HTR-8/SVneo (cell line): Measurements from ENCODE around the gene WFIKKN2.
"Not testable (repeated sequence)": the region's sequence is repeated elsewhere in the genome, so short reads cannot be mapped to it uniquely, and the experiment has no call there.

Experiments used
- DNase-seq: peaks from one replicate; pipeline ENCODE4 v3.0.0; 2011; ENCODE audit warnings: low spot score, mixed read lengths; ENCODE audit not compliant: insufficient read length
- FAIRE-seq: peaks from 2 replicates; lab custom pipeline; 2011; peaks lifted over from hg19 to GRCh38; lab: Jason Lieb, UNC

The WFIKKN2 gene

DNA sequence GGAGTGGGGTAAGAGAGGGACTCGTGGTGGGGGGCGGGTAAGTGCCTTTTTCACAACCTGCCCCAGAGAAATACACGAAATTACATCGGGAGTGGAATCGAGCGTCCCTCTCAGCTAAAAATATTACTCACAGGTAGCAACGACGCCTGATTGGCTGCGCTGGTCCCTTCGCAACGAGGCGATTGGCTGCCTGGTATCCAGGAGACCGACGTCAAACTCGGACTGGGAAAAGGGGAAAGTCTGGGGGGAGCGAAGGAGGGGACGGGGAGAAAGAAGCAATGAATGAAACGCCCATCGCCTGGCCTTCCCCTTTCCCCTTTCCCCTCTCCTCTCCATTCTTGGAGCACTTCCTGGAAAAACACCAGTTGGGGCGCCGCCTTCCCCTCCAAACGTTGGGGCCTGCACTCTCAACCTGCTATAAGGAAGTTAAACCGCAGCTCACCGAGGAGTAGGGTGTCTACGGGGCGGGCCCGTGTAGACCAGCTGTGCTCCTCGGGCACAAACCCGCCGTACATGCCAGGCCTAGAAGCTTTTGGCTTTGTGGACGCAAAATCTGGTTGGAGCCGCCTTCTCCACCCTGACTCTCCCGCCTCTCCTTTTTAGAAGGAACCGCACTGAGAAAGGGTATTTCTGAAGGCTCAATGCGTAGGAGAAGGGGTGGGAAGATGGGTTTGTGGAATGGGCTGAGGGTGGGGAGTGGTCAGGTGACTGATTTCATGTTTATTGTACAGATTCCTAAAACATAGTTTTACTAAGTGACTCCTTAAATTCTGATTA lies 32.2 kb downstream of the WFIKKN2 start:
- peak; percentile 98 for DNase-seq
- FAIRE-seq = peak; percentile 93

DNA sequence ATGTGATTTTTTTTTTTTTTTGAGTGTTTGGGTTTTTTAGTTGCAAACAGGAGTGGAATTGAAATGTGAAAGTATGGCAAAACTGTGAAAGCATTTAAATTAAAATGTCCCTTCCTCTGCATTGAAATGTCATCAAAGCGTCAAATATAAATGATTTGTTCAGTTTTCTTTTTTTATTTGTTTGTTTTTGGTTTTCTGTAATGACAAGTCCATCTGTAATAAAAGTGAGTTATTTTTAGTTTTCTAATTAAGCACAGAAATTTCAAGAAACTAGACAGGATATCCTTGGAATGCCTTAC lies 32.7 kb downstream of the WFIKKN2 start:
- no peak for FAIRE-seq
- DNase-seq = no peak

DNA sequence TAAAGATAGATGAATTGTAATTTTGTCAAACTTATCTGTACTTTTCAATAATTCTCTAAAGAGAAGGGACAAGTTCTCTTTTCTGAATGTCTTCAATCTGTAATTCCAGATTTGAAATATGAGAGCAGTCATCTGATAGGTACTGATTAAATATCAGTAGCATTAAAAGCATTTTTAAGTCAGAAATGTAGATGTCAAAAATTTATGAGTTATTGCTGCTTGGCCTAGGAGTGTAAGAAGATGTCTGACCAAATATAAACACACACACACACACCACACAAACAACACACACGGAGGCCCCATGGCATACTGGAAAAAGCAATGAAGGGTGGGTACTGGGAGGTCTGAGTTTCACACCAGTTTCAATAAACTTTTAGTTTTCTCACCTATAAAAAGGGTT lies 33.2 kb downstream of the WFIKKN2 start:
- DNase-seq (no peak), FAIRE-seq (no peak)

DNA sequence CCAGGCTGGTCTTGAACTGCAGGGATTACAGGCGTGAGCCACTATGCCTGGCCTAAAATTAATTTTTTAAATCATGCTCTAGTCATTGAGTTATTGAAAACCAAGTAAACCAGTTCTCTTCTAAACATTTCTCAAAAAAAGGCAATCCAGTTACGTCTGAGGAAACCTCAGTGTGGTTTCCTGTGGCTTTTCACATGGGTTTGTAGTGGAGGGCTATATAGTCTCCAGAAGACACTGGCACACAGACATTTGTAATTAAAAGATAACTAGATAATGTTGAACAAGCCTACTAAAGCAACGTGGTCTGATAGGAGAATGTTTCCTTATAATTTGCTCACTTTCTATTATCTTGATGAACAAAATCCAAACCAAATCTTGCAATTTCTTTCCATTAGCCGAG lies 36.0 kb downstream of the WFIKKN2 start:
- no peak for FAIRE-seq

DNA sequence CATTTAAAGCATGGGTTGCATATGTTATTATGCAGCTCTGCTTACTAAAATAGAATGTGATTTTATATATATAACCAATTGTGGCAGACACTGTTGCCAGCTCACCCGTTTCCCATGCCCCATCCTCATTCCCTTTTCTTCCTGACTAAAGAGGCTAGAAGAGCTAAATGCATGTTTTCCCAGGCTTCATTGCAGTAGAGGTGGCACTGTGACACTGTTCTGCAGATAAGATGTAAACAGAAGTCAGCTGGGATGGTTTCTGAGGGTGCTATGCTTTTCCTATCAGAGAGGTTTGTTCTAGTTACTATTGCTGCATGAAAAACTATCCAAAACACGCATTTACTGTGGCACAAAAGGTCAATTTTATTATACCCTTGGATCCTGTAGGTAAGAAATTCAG lies 36.5 kb downstream of the WFIKKN2 start:
- no peak for DNase-seq
- no peak for FAIRE-seq

More for the DNA sequence above, 36.0 kb downstream of the WFIKKN2 start:
- no peak for DNase-seq

DNA sequence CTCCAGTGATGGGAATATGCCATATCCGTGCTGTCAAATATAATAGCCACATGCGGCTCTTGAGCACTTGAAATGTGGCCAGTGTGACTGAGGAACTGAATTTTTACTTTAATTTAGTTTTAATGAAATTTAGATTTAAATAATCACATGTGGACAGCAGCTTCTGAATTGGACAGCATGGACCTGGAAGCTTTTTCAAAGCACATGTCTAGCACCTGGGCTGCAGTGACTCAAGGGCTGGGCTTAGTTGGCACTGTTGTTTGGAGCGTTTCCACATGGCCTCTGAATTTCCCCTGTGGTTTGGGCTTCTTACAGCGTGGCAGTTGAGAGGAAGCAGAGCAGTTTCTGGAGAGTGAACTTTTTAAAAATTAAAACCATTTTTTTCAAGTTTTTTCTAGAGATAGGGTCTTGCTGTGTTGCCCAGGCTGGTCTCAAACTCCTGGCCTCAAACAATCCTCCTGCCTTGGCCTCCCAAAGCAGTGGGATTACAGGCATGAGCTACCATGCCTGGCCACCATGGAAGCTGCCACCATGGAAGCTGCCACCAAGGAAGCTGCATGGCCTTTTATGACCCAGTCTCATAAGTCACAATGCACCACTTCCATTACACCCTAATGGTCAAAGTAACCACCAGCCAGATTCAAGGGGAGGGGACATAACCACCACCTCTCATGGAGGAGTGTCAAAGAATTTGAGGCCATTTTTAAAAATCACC lies 37.5 kb downstream of the WFIKKN2 start:
- FAIRE-seq = no peak
- DNase-seq = no peak

DNA sequence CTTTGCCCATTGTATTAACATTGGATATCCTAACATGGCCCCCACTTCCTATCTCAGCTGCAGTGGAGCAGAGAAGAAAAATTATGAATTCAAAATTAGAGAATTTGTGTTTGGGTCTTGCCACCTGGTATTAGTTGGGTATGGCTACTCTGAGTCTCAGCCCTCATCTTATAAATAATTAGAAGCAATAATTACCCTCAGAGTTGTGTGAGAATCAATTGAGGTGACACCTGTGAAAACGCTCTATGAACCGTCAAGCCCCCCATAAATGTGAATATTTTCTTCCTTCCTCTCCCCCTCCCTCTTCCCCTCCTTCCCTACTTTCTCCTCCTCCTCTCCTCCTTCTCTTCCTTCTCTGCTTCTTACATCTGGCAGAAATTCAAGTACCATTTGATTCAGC lies 39.7 kb downstream of the WFIKKN2 start:
- DNase-seq = no peak
- FAIRE-seq = no peak

DNA sequence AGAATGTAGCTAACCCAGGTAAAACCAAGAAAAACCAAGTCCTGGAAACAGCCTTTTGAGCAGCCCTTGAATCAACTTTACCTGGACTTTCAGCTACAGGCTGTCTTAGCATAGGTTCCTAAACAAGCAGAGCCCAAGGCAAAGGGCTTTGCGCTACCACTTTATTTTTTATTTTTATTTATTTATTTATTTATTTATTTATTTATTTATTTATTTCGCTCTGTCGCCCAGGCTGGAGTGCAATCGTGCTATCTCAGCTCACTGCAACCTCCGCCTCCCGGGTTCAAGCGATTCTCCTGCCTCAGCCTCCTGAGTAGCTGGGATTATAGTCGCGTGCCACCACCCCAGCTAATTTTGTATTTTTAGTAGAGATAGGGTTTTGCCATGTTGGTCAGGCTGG lies 41.7 kb downstream of the WFIKKN2 start:
- DNase-seq, FAIRE-seq: not testable (repeated sequence)

DNA sequence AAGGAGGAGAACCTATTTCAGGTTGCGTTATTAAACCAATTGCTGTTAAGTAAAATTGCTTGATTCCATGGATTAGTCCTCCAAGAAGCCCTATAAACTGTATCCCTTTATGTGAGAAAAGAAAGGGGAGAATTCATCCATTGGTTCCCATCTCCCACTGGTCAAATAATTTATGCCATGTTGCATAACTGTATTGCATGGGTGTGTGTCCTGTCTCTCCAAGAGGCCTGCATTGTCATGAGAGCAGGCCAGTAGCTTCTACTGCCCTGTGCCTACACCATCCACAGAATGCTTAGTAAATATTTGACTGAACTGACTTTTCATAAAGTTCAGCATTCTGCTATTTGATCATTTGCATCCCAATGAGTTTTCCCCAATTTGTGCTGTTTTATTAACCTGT lies 42.5 kb downstream of the WFIKKN2 start:
- FAIRE-seq (peak; percentile 23), DNase-seq (no peak)

DNA sequence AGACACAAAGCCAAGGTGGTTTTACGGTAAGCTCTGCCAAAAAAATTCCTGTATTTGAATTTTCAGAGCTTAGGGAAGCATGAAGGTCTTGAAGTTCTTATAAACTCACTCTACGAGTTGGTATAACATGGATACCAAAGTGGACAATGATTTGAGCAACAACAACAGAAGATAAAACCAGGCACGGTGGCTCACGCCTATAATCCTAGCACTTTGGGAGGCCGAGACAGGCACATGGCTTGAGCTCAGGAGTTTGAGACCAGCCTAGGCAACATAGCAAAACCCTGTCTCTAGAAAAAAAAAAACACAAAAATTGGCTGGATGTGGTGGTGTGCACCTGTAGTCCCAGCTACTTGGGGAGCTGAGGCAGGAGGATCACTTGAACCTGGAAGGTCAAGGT lies 43.7 kb downstream of the WFIKKN2 start:
- FAIRE-seq (no peak), DNase-seq (no peak)

DNA sequence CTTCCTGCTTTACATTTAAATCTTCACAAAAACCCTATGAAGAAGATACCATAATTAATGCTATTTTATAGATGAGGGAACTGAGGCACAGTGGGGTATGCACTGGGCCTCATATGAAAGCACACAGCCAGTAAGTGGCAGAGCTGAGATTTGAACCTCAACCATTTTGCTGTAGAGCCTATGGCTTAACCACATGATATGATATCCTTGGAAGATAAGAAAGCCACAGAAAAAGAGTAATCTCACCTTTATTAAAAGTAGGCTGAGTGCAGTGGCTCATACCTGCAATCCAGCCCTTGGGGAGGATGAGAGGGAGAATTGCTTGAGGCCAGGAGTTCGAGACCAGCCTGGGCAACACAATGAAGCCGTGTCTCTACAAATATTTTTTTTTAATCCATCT lies 45.8 kb downstream of the WFIKKN2 start:
- no peak for FAIRE-seq

DNA sequence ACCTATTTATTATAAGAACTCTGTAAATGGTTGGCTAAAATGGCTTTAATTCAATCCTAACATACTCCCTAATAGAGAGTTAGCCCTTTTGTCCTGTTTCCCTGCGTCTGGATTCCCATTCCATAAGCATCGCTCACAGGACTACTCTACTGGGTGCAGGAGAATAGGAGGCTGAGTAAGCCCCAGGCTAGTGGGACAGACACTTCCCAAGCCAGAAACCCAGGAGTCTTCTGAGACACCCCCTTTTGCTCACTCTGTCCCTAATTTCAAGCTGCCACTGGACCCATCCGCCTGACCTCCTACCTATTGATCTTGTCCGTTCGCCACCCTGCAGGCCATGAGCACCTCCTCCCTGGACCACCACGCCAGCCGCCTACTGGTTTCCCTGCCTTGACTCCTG lies 47.5 kb downstream of the WFIKKN2 start:
- FAIRE-seq (no peak), DNase-seq (no peak)

More for the DNA sequence above, 45.8 kb downstream of the WFIKKN2 start:
- DNase-seq = no peak

DNA sequence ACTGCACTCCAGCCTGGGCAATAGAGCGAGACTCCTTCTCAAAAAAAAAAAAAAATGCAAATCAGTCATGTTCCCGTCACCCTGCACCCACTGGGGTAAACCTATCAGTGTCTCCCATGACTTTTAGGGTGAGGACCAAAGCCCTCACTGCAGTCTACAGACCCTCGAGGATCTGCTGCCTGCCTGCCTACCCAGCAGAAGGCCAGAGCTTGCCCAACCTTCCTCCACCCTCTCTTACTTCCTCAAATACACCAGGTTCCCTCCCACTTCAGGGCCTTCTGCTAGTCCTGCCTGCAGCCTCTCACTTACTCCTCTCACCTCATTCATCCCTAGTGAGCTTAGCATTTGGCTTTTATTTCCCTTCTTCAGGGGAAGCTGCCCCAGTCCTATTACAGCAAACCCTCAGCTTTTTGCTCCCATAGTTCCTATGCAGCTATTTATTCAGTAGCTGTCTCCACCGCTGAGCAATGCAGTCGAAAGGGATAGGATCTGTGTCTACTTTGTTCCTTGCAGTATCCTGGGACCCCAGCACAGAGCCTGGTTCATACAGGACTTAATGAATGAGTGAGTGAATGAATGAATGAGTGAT lies 48.6 kb downstream of the WFIKKN2 start:
- DNase-seq (no peak), FAIRE-seq (no peak)

DNA sequence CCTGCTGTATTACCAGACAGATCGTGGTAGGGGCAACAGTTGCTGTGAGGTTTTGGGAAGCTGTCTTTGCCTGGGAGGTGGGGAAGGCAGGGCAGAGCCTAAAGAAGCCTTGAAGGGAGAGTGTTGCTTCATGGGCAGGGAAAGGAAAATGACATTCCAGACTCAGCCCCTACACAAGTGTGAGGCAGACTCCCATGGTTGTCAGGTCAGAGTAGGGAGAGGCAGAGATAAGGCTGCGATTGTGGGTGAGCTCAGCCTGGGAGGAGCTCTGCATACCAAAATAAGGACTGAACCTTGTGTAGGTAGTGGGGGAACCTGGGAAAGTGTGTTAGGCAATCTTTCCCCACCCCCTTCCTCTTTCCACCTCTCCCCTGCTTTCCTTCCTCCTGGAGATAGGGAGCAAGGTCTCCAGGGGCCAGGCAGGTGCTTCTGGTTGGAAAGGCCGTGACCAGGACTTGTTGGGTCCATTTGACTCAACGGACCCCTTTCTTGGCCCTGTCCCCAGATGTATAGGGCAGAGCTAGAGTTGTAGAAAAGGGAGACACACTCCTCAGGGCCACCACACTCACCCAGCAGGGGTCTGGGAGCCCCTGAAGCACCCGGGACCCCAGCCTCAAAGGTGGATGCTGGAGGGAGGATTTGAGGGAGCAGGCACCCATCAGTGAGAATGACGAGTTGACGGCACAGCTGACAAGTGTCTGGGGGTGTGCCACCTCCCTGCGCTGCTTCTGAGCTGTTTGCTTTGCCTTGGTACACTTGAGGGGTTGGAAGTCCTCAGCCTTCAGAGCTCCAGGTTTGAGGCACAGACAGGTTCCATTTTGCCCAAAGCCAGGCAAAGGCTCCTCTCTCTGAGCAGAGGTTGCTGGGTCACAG lies 49.3 kb downstream of the WFIKKN2 start:
- FAIRE-seq = no peak
- no peak for DNase-seq

DNA sequence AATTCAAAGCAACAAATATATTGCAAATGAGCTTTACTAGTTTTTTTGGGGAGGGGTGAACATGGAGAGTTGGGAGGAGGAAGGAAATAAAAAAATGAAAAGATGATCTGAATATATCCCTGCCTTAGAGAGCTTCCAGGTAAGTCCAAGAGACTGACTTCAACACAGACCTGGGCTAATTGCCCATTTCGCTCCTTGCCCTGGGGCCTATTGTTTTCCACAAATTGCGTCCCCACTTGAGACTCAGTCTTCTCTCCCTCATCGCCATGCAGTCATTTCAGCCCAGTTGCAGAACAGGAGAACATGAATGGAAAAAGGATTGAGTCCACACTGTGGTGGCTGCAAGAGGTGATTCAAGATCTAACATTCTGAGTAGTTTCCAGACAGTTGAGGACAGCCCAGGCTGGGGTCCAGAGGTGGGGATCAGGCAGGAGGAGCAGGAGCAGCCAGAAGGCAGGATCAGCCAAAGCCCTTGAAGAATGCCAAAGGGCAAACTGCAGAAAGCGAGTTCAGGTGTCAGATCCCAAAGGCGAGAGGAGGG lies 52.4 kb downstream of the WFIKKN2 start:
- no peak for FAIRE-seq
- no peak for DNase-seq

DNA sequence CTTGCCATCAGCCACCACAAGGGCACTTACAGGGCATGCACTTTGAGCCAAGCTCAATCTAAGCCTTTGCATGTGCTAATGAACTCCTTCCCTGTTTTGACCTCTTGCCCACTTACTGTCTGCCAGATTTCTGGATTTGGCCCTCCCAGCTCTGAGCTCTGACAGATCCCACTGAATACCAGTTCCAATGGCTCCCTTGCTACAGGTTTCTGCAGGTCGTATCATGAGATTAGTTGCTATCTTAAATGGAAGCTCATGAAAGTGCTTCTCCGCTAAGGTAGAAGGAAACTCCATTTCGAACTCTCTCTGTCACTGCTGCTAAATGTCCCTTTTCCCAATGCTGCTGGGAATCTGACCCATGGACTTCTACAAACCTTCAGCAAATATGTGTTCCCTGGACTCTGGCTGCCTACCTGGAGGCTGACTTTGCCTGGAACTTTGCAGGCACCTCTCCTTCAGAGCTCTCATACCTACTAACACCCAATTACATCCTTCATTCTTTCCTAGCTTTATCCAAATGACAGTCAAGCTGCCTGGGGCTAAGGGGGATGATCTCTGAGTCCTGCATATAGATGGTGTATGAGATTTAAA lies 54.2 kb downstream of the WFIKKN2 start:
- FAIRE-seq (no peak), DNase-seq (no peak)

DNA sequence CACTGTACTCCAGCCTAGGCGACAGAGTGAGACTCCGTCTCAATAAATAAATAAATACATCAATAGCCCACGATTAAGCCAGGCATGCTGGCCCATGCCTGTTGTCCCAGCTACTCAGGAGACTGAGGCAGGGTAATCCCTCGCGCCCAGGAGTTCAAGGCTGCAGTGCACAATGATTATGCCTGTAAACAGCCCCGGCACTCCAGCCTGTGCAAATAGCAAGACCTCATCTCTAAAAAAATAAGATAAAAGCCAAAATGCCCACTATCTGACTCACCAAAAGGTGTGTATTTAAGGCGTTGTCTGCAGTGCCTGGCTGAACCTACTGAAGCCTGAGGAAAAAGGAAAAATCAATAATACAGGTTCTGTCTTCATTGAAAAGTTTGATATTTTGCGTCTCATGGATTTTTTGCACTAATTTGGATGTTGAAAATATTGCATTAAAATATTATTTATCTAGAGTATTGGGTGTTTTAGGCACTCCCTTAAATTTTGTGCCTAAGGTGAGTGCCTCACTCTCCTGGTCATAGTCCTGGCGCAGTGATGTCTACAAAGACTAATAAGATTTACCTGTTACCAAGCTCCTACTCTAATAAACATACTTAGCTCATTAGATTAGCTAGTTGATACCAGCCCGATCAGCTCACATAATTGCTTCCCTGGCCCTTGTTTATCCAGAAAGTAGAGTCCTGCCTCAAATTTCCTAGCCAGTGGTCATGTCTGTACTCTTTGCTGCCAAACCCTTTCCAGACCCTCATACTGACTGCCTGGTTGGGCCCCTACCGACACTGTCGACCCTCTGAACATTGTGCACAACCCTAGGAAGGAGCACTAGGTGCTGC lies 55.5 kb downstream of the WFIKKN2 start:
- no peak for FAIRE-seq
- no peak for DNase-seq

DNA sequence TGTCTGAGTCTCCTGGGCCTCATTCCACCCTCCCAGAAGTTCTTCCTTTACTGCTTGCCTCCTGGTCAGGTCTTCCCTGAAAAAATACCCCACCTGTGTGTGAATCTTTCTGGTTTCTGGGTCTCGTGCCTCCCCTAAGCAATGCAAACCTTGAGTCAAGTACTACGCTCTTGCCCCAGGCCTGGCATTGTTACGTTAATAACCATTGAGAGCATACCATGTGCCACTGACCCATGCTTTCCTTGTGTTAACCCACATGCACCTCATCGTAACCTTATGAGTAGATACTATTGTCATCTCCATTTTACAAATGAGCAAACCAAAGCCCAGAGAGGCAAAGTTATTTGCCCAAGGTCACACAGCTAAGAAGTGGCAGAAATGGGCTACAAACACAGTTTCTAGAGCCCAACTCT lies 56.2 kb downstream of the WFIKKN2 start:
- DNase-seq = no peak
- FAIRE-seq = no peak
